Measurements from ENCODE around the gene ARHGAP4.

The ARHGAP4 gene

DNA sequence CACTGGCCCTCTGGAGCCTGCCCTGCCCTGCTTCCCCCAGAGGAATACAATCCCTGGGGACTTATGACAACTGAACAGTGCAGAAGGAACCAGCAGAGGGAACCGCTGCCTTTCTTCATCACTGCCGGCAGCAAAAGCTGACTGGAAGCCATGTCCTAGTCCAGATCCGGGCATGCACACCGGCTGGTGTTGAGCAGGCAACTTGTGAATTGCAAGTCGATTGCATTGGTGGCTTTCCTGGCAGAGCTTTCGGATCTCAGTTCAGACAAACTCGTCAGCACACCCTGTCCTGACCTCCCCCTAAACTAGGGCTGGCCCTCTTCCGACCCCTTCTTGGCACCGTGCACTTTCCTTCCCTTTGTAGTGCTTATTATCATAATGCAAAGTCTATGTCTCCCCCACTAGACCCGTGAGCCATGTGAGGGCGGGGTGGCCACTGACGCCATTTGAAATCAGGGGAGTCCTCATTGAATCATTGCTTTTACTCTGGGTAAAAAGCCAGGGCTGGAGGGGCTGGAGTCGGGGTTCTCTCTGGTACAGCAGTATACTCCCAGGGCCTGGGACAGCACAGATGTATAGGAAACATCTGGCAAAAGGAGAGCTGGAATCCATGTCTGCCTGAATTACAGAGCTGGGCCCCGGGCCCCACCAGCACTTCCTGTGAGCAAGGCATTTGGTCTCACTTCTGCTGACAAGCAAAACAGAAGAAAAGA lies 1.8 kb downstream of the ARHGAP4 start:
- Histone ChIP-seq H3K4me3 (ENCODE audit: low read depth, low read length) (no peak overlapping the region), H3K4me1 (peaks cover 38% of the 10 kb centered on the region)

DNA sequence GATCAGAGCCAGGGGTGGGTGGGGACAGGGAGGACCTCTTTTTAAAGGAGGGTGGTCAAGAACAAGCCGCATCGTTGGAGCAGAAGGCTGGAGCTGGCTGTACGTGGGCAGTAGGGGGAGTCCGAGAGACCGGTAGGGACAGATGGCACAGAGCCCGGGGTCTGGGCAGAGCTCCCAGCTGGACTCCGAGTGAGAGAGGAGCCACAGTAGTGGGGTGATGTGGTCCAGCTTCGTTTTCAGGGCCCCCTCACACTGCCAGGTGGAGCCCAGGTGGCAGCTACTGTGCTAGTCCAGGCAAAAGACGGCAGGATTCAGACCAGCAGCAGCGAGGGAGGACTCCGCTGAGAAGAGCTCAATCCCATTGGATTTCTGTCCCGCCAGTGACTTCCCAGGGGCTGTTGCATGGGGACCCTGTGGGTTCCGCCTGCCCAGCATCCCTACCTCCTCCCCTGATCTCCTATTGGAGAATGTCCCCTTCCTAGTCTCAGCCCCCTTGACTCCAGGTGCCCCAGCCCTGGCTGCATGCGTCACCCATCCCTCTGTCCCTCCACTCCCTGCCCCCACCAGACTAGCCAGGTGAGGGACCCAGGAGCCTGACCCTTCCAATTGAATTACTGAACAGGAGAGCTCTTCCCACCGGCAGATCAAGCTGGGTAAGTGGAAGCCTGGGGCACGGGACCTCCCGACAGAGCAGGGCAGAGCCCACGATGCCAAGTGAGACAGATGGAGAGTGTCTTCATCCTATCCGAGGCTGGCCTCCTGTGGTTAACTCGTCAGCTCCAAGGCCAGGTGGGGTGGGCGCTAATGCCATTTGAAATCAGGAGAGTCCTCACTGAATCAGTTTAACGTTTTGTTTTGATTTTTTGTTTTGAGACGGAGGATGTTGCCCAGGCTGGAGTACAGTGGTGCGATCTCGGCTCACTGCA lies 2.9 kb downstream of the ARHGAP4 start:
- no peaks in the 10 kb centered on the region for H3K36me3 ChIP-seq
- H3K4me1 ChIP-seq, result peaks cover 38% of the 10 kb centered on the region
- TF ChIP-seq, protein P1, sequence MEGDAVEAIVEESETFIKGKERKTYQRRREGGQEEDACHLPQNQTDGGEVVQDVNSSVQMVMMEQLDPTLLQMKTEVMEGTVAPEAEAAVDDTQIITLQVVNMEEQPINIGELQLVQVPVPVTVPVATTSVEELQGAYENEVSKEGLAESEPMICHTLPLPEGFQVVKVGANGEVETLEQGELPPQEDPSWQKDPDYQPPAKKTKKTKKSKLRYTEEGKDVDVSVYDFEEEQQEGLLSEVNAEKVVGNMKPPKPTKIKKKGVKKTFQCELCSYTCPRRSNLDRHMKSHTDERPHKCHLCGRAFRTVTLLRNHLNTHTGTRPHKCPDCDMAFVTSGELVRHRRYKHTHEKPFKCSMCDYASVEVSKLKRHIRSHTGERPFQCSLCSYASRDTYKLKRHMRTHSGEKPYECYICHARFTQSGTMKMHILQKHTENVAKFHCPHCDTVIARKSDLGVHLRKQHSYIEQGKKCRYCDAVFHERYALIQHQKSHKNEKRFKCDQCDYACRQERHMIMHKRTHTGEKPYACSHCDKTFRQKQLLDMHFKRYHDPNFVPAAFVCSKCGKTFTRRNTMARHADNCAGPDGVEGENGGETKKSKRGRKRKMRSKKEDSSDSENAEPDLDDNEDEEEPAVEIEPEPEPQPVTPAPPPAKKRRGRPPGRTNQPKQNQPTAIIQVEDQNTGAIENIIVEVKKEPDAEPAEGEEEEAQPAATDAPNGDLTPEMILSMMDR (IDR thresholded peaks at IDR 0.05; ENCODE audit: low read depth, low read length), result peak; percentile 54
- no peaks in the 10 kb centered on the region for H3K9me3 ChIP-seq
- peak; percentile 73 for DNase-seq
- H3K27me3 ChIP-seq, result no peaks in the 10 kb centered on the region
- H3K4me3 ChIP-seq (ENCODE audit: low read depth, low read length), result no peak overlapping the region

More for the DNA sequence above, 1.8 kb downstream of the ARHGAP4 start:
- TF ChIP-seq, protein P1 (IDR thresholded peaks at IDR 0.05; ENCODE audit: low read depth, low read length), result peak; percentile 57
- no peaks in the 10 kb centered on the region for H3K27me3 ChIP-seq
- peaks cover 1% of the 10 kb centered on the region for H3K36me3 ChIP-seq
- no peaks in the 10 kb centered on the region for H3K9me3 ChIP-seq
- DNase-seq, result peak; percentile 73

DNA sequence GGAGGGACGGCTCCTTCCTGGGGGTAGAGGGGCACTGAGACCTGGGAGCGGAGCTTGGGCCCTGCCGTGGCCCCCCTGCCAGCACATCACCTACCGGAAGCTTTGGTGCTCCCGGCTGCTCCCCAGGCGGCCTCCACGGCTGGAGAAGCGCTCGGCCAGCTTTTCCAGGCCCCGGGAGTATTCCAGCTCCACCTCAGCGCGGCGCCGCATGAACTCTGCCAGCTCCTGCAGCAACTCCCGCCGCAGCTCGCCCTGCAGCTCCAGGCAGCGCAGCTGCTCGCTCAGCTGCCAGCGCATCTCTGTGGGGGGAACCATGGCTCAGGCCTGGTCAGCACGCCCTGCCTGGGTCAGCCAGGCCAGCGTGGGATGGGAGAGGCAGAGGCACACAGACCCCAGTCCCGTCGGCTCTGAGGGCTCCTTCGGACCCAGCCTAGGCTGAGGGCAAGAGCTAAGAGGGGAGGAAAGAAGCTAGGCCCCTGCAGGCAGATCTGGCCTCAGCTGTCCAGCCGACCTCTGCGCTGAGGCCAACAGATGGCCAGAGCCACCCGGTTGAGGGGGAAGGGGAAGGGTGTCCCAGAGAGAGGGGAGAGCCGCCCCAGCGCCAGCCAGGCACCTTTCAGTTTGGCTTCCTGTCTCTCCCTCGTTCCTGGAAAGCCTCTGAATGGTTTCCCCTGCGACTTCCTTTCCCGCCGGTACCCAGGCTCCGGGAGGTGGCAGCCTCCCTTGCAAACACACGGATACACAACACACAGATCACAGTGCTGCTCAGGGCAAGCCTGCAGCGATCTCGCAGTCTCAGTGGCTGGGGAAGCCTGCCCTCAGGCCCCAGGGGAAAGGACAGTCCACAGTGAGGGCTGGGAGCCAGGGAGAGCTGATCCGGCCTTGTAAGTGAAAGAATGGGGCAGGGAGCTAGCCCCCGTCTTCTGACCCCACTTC lies 4.3 kb downstream of the ARHGAP4 start:
- TF ChIP-seq, protein P1 (IDR thresholded peaks at IDR 0.05; ENCODE audit: low read depth, low read length), result no peak
- no peaks in the 10 kb centered on the region for H3K27me3 ChIP-seq
- H3K9me3 ChIP-seq, result no peaks in the 10 kb centered on the region

DNA sequence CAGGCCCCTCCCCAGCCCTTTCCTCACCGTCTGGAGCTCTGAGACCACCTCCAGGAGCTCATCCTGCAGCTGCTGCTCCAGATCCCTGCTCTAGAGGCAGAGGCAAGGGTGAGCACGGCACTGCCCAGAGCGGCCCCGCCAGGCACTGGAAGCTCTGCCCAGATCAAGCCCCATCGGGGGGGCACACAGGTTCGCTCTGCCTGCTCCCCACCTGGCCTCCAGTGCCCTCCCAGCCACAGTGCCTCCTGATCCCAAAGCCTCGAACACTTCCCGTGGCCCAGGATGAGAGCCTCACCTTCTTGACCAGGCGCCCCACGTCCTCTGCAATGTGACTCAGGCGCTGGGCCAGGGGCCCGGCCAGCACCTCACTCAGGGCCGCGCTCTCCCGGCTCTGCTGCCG lies 5.0 kb downstream of the ARHGAP4 start:
- peak overlapping the region; percentile 45 for H3K4me3 ChIP-seq (ENCODE audit: low read depth, low read length)
- H3K4me1 ChIP-seq, result peaks cover 30% of the 10 kb centered on the region
- no peaks in the 10 kb centered on the region for H3K27me3 ChIP-seq
- TF ChIP-seq, protein P1 (IDR thresholded peaks at IDR 0.05; ENCODE audit: low read depth, low read length), result no peak
- no peaks in the 10 kb centered on the region for H3K9me3 ChIP-seq
- DNase-seq, result no peak
- H3K36me3 ChIP-seq, result no peaks in the 10 kb centered on the region

More for the DNA sequence above, 4.3 kb downstream of the ARHGAP4 start:
- Histone ChIP-seq H3K36me3 (no peaks in the 10 kb centered on the region), H3K4me3 (ENCODE audit: low read depth, low read length) (peak overlapping the region; percentile 45), H3K4me1 (peaks cover 35% of the 10 kb centered on the region)
- DNase-seq, result peak; percentile 61

DNA sequence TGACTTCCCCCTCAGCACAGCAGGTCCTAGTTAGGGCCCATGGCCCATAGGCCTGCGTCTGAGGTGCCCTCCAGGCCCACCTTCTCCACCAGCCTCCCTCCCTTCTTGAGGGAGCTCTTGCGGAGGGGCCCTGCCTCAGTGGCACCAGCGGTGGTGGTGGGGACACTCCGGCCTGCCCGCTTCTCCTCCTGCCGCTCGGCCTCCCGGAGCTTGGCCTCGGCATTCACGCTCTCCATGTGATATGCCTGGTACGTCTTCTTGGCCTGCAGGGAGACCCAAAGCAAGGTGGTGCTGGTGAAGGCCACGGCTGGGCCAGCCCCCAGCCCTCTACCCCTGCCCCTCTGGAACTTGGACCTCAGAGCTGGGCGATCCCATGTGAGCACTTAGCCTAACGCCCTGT lies 5.5 kb downstream of the ARHGAP4 start:
- DNase-seq, result no peak
- TF ChIP-seq, protein P1 (IDR thresholded peaks at IDR 0.05; ENCODE audit: low read depth, low read length), result no peak
- Histone ChIP-seq H3K4me3 (ENCODE audit: low read depth, low read length) (no peak overlapping the region), H3K36me3 (no peaks in the 10 kb centered on the region), H3K9me3 (no peaks in the 10 kb centered on the region), H3K27me3 (no peaks in the 10 kb centered on the region), H3K4me1 (peaks cover 30% of the 10 kb centered on the region)
